KMS-11 (cell line): ENCODE data around the gene PTPRT.

Experiments used
- H2AFZ ChIP-seq: fragments of 200-600 bp; sonication (generic); 2 replicates; pipeline ENCODE4 v1.6.1; 2016; ENCODE audit warnings: antibody characterized with exemption, mixed run types, low read depth
- H3K27ac ChIP-seq: fragments of 200-600 bp; sonication (generic); 2 replicates; pipeline ENCODE4 v1.6.1; 2016; ENCODE audit warnings: mild to moderate bottlenecking, mixed run types
- H3K27me3 ChIP-seq: fragments of 200-600 bp; sonication (generic); 2 replicates; pipeline ENCODE4 v1.6.1; 2017; ENCODE audit warnings: mild to moderate bottlenecking, low read depth, mixed run types, moderate library complexity; ENCODE audit not compliant: insufficient read depth
- H3K36me3 ChIP-seq: fragments of 200-600 bp; sonication (generic); 2 replicates; pipeline ENCODE4 v1.6.1; 2017; ENCODE audit warnings: mild to moderate bottlenecking, mixed run types; ENCODE audit not compliant: insufficient read depth
- H3K4me1 ChIP-seq: fragments of 200-600 bp; sonication (generic); 2 replicates; pipeline ENCODE4 v1.6.1; 2016; ENCODE audit warnings: mild to moderate bottlenecking, low read depth, mixed run types; ENCODE audit not compliant: poor library complexity, severe bottlenecking
- H3K4me2 ChIP-seq: fragments of 200-600 bp; sonication (generic); 2 replicates; pipeline ENCODE4 v1.7.0; 2016; ENCODE audit warnings: mild to moderate bottlenecking, mixed run types
- H3K4me3 ChIP-seq: fragments of 200-600 bp; sonication (generic); IDR thresholded peaks from 2 replicates; pipeline ENCODE4 v1.6.1; 2017; ENCODE audit warnings: low read depth, low read length, mixed read lengths; ENCODE audit not compliant: insufficient read depth
- H3K79me2 ChIP-seq: fragments of 200-600 bp; sonication (generic); 2 replicates; pipeline ENCODE4 v1.6.1; 2016; ENCODE audit warnings: low read depth, mixed run types; ENCODE audit not compliant: insufficient read depth
- H3K9ac ChIP-seq: fragments of 200-600 bp; sonication (generic); 2 replicates; pipeline ENCODE4 v1.6.1; 2016; ENCODE audit warnings: mild to moderate bottlenecking, mixed run types
- H4K20me1 ChIP-seq: fragments of 200-600 bp; sonication (generic); 2 replicates; pipeline ENCODE4 v1.6.1; 2016; ENCODE audit warnings: mild to moderate bottlenecking, mixed run types; ENCODE audit not compliant: insufficient read depth
- CTCF ChIP-seq: fragments of 200-600 bp; sonication (generic); conservative IDR thresholded peaks from 2 replicates; pipeline ENCODE4 v1.6.1; 2017; ENCODE audit warnings: low read depth, mild to moderate bottlenecking, antibody characterized with exemption, low read length, moderate library complexity, mixed read lengths

The PTPRT gene

GRCh38 chr20:42336576-42336975, 853.1 kb downstream of the PTPRT start:
- Histone ChIP-seq H3K4me1 (no peaks in the 10 kb centered on the region), H3K79me2 (no peaks in the 10 kb centered on the region), H2AFZ (no peak overlapping the region), H3K4me3 (no peak overlapping the region), H4K20me1 (no peaks in the 10 kb centered on the region), H3K27me3 (no peaks in the 10 kb centered on the region), H3K4me2 (no peak overlapping the region), H3K9ac (no peak overlapping the region), H3K36me3 (no peaks in the 10 kb centered on the region), H3K27ac (no peak overlapping the region)
- no peak for TF ChIP-seq CTCF

DNA sequence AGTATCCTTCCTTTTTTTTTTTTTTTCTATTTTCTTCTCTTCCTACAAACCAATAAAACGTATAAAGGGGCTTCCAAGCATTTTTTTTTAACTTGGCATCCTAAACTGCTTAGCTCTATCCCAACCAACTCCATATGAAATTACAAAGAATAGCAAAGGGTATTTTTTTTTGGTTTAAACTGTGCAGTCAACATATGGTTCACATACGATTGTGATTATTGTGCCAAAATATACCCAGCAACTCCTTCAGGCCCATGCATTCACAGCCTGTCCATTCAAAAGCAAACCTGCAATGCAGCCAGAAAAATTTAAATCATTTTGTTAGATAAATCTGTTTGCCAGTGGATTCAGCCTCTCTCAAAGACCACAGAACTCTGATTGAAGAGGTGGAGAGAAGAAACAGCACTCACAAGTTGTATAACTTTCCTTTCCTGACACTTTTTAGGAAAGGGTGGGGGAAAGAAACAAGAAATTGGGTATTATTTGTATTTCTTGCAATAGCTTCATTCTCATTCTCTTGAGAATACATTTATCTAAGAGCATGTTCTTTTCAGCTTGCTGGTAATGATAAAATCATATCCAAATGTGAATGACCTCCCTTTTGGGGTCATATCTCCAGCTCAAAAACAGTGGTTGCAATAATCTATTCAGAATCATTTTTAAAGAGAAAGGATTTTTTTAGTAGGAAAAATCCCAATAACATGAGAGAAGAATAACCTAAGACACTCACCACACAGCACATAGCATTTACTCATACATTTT, 870.3 kb downstream of the PTPRT start:
- TF ChIP-seq CTCF: no peak
- Histone ChIP-seq H4K20me1 (no peaks in the 10 kb centered on the region), H2AFZ (no peak overlapping the region), H3K9ac (no peak overlapping the region), H3K27me3 (no peaks in the 10 kb centered on the region), H3K4me2 (no peak overlapping the region), H3K79me2 (no peaks in the 10 kb centered on the region), H3K4me3 (no peak overlapping the region), H3K27ac (no peak overlapping the region), H3K4me1 (no peaks in the 10 kb centered on the region), H3K36me3 (no peaks in the 10 kb centered on the region)

DNA sequence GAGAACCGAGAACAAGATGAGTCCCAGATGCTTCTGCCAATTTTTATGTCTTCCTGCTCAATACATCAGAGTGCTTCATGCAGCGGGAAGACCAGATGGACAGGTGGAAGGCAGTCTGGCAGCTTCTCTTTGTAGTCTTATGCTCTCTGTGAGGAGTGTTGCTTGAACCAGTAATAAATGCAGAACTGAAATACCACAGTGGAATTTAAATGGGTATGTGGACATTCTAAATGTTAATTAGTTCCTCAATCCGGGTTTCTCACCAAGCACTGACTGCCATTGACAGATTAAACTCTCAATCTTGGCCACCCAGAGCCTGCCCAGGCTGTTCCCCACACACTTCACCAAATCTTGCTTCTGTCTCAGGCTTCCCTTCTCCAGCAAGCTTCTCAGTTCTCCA, 876.0 kb downstream of the PTPRT start:
- Histone ChIP-seq H3K4me3 (no peak overlapping the region), H3K79me2 (no peaks in the 10 kb centered on the region), H3K27ac (no peak overlapping the region), H4K20me1 (no peaks in the 10 kb centered on the region), H3K9ac (no peak overlapping the region), H2AFZ (no peak overlapping the region), H3K27me3 (no peaks in the 10 kb centered on the region), H3K4me1 (no peaks in the 10 kb centered on the region), H3K36me3 (no peaks in the 10 kb centered on the region), H3K4me2 (no peak overlapping the region)
- TF ChIP-seq CTCF: no peak

DNA sequence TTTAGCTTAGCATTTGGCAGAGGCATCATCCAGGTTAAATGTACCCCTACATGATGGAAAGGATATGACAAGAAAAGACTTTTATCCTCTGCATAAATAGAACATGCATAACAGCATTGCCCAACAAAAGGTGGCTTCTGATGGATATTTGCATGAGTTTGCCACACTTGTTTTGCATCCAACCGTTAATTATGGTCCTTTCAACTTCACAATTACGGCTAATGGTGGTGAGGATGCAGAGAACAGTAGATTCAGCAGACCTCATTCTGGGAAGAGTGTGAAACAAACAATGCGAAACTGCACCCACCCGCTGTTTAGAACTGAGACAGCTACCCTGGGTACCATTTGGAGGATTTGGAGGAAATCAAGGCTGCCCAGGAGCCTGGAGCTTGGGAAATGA, 880.7 kb downstream of the PTPRT start:
- H3K4me3 ChIP-seq: no peak overlapping the region
- no peak overlapping the region for H3K27ac ChIP-seq
- H3K4me2 ChIP-seq: no peak overlapping the region
- no peaks in the 10 kb centered on the region for H3K4me1 ChIP-seq
- H2AFZ ChIP-seq: no peak overlapping the region
- H3K27me3 ChIP-seq: no peaks in the 10 kb centered on the region
- no peaks in the 10 kb centered on the region for H4K20me1 ChIP-seq
- no peaks in the 10 kb centered on the region for H3K79me2 ChIP-seq
- no peak overlapping the region for H3K9ac ChIP-seq
- TF ChIP-seq CTCF: no peak
- no peaks in the 10 kb centered on the region for H3K36me3 ChIP-seq
